HepG2 (cell line): ENCODE measurements around the gene EFEMP2. TPM values are rescaled to one million over a fixed set of nuclear protein-coding genes. Genes with fewer than 3 reads are reported as not detected.

Experiments
- KMT2B ChIP-seq: IDR thresholded peaks from 2 replicates; pipeline ENCODE4 v1.6.1; 2016; ENCODE audit warnings: missing genetic modification reagents, missing compliant biosample characterization
- PITX1 ChIP-seq: sonication (generic); formaldehyde crosslinking; IDR thresholded peaks from 2 replicates; pipeline ENCODE4 v1.5.1; 2020; ENCODE audit warnings: mild to moderate bottlenecking, missing genetic modification reagents
- WIZ ChIP-seq: sonication (generic); formaldehyde crosslinking; IDR thresholded peaks from 2 replicates; pipeline ENCODE4 v1.5.1; 2020; ENCODE audit warnings: mild to moderate bottlenecking, missing genetic modification reagents
- ZC3H13 ChIP-seq: sonication (generic); formaldehyde crosslinking; IDR thresholded peaks from 2 replicates; pipeline ENCODE4 v1.8.1; 2023; ENCODE audit warnings: mild to moderate bottlenecking, missing genetic modification reagents, moderate library complexity
- polyA plus RNA-seq, 8 experiments: library from polyadenylated mRNA; depleted of rRNA in 3 of 8; stranded (reverse) in 7 of 8; unstranded in 1 of 8; fragments of >200 nt; fragmentation: Illumina TruSeq in 4 of 8; extraction: Trizol in 4 of 8; gene quantifications; 2 replicates each; pipeline versions ENCODE4 v1.2.1 to v1.2.3, GENCODE V29; 2011 to 2016; ENCODE audit warnings: low read depth in 4 of 8, missing spikeins in 1 of 8, mixed read lengths in 1 of 8; ENCODE audit not compliant: insufficient read depth in 1 of 8
- total RNA-seq, 5 experiments: library from RNA; depleted of rRNA; stranded (reverse); fragments of >200 nt; fragmentation: Illumina TruSeq; extraction: Trizol; gene quantifications; 2 replicates each; pipeline ENCODE4 v1.2.3, GENCODE V29; 2016; ENCODE audit warnings: low read depth in 1 of 5
- TF ChIP-seq, protein P1 (sequence below): sonication (generic); formaldehyde crosslinking; IDR thresholded peaks from 2 replicates; pipeline ENCODE4 v1.5.0; 2020; ENCODE audit warnings: missing genetic modification reagents
- TF ChIP-seq, protein P2 (sequence below): sonication (generic); formaldehyde crosslinking; IDR thresholded peaks from 2 replicates; pipeline ENCODE4 v1.5.0; 2020; ENCODE audit warnings: mild to moderate bottlenecking, missing genetic modification reagents, borderline replicate concordance
- TF ChIP-seq, protein P3 (sequence below): sonication (generic); formaldehyde crosslinking; IDR thresholded peaks from 2 replicates; pipeline ENCODE4 v1.4.0; 2020; ENCODE audit warnings: mild to moderate bottlenecking, missing genetic modification reagents
- TF ChIP-seq, protein P4 (sequence below): sonication (generic); formaldehyde crosslinking; IDR thresholded peaks from 2 replicates; pipeline ENCODE4 v1.9.0; 2021; ENCODE audit warnings: missing genetic modification reagents, borderline replicate concordance

EFEMP2 gene
- total and polyA plus RNA-seq, 2 of the 13 experiments (the other 11 are each of a cell fraction or from before 2014, with no cell fraction given), result 7.4 to 29.7 TPM

DNA sequence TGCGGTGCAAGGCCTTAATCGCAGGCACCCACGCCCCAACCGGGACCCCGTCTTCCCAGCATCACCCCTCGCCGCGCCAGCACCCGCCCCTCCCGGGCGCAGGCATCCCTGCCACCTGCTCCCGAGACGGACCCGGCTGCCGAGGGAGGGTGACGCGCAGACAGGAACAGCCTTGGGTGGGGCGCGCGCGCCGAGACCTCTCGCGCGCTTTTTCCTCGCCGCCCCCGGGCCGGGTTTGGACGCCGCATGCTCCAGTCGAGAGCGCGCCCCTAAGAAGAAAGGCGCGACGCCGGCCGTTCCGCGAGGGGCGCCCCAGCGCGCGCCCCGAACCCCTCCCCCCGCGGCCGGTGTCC, 15.1 kb downstream of the EFEMP2 start (continued):
- TF ChIP-seq, protein P1, sequence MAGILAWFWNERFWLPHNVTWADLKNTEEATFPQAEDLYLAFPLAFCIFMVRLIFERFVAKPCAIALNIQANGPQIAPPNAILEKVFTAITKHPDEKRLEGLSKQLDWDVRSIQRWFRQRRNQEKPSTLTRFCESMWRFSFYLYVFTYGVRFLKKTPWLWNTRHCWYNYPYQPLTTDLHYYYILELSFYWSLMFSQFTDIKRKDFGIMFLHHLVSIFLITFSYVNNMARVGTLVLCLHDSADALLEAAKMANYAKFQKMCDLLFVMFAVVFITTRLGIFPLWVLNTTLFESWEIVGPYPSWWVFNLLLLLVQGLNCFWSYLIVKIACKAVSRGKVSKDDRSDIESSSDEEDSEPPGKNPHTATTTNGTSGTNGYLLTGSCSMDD, result no peak
- TF ChIP-seq, protein P2, sequence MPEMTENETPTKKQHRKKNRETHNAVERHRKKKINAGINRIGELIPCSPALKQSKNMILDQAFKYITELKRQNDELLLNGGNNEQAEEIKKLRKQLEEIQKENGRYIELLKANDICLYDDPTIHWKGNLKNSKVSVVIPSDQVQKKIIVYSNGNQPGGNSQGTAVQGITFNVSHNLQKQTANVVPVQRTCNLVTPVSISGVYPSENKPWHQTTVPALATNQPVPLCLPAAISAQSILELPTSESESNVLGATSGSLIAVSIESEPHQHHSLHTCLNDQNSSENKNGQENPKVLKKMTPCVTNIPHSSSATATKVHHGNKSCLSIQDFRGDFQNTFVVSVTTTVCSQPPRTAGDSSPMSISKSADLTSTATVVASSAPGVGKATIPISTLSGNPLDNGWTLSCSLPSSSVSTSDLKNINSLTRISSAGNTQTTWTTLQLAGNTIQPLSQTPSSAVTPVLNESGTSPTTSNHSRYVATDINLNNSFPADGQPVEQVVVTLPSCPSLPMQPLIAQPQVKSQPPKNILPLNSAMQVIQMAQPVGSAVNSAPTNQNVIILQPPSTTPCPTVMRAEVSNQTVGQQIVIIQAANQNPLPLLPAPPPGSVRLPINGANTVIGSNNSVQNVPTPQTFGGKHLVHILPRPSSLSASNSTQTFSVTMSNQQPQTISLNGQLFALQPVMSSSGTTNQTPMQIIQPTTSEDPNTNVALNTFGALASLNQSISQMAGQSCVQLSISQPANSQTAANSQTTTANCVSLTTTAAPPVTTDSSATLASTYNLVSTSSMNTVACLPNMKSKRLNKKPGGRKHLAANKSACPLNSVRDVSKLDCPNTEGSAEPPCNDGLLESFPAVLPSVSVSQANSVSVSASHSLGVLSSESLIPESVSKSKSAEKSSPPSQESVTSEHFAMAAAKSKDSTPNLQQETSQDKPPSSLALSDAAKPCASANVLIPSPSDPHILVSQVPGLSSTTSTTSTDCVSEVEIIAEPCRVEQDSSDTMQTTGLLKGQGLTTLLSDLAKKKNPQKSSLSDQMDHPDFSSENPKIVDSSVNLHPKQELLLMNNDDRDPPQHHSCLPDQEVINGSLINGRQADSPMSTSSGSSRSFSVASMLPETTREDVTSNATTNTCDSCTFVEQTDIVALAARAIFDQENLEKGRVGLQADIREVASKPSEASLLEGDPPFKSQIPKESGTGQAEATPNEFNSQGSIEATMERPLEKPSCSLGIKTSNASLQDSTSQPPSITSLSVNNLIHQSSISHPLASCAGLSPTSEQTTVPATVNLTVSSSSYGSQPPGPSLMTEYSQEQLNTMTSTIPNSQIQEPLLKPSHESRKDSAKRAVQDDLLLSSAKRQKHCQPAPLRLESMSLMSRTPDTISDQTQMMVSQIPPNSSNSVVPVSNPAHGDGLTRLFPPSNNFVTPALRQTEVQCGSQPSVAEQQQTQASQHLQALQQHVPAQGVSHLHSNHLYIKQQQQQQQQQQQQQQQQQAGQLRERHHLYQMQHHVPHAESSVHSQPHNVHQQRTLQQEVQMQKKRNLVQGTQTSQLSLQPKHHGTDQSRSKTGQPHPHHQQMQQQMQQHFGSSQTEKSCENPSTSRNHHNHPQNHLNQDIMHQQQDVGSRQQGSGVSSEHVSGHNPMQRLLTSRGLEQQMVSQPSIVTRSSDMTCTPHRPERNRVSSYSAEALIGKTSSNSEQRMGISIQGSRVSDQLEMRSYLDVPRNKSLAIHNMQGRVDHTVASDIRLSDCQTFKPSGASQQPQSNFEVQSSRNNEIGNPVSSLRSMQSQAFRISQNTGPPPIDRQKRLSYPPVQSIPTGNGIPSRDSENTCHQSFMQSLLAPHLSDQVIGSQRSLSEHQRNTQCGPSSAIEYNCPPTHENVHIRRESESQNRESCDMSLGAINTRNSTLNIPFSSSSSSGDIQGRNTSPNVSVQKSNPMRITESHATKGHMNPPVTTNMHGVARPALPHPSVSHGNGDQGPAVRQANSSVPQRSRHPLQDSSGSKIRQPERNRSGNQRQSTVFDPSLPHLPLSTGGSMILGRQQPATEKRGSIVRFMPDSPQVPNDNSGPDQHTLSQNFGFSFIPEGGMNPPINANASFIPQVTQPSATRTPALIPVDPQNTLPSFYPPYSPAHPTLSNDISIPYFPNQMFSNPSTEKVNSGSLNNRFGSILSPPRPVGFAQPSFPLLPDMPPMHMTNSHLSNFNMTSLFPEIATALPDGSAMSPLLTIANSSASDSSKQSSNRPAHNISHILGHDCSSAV (CRISPR knock-in tag), result no peak
- TF ChIP-seq, protein P3, sequence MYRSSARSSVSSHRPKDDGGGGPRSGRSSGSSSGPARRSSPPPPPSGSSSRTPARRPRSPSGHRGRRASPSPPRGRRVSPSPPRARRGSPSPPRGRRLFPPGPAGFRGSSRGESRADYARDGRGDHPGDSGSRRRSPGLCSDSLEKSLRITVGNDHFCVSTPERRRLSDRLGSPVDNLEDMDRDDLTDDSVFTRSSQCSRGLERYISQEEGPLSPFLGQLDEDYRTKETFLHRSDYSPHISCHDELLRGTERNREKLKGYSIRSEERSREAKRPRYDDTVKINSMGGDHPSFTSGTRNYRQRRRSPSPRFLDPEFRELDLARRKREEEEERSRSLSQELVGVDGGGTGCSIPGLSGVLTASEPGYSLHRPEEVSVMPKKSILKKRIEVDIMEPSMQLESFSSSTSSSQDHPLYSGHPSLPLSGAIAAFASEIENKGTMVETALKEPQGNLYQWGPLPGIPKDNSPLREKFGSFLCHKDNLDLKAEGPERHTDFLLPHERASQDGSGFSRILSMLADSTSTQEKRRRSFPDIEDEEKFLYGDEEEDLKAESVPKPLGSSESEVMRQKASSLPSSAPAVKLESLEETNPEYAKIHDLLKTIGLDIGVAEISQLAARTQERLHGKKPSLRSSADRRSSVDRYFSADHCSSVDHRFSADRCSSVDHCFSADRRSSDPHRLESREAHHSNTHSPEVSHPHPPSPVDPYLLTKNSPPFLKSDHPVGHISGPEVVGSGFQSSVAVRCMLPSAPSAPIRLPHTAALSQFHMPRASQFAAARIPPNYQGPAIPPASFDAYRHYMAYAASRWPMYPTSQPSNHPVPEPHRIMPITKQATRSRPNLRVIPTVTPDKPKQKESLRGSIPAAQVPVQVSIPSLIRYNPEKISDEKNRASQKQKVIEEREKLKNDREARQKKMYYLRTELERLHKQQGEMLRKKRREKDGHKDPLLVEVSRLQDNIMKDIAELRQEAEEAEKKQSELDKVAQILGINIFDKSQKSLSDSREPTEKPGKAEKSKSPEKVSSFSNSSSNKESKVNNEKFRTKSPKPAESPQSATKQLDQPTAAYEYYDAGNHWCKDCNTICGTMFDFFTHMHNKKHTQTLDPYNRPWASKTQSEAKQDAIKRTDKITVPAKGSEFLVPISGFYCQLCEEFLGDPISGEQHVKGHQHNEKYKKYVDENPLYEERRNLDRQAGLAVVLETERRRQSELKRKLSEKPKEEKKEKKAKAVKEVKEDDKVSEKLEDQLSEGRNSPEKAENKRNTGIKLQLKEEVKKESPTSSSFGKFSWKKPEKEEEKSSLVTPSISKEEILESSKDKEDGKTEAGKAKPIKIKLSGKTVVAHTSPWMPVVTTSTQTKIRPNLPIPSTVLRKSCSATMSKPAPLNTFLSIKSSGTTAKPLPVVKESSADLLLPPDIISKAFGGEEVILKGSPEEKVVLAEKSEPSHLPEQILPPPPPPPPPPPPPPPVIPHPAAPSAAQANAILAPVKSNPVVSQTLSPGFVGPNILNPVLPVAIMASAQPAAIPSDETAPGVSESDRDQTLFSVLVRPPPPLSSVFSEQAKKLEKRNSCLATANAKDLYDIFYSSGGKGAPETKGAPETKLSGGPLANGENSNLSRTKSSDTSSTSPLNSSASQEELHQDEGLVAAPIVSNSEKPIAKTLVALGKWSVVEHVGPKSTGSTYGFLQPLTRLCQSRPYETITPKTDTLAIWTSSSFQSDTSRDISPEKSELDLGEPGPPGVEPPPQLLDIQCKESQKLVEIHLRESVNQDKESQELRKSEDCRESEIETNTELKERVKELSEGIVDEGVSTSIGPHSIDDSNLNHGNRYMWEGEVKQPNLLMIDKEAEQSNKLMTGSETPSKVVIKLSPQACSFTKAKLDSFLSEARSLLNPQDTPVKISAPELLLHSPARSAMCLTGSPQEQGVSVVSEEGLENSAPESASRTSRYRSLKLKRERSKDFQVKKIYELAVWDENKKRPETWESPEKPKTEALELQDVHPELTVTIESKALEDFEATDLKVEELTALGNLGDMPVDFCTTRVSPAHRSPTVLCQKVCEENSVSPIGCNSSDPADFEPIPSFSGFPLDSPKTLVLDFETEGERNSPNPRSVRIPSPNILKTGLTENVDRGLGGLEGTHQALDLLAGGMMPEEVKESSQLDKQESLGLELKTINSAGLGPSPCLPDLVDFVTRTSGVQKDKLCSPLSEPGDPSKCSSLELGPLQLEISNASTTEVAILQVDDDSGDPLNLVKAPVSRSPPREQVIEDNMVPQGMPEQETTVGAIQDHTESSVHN (CRISPR knock-in tag), result no peak
- no peak for TF ChIP-seq WIZ
- no peak for TF ChIP-seq ZC3H13 (CRISPR knock-in tag)
- TF ChIP-seq, protein P4, sequence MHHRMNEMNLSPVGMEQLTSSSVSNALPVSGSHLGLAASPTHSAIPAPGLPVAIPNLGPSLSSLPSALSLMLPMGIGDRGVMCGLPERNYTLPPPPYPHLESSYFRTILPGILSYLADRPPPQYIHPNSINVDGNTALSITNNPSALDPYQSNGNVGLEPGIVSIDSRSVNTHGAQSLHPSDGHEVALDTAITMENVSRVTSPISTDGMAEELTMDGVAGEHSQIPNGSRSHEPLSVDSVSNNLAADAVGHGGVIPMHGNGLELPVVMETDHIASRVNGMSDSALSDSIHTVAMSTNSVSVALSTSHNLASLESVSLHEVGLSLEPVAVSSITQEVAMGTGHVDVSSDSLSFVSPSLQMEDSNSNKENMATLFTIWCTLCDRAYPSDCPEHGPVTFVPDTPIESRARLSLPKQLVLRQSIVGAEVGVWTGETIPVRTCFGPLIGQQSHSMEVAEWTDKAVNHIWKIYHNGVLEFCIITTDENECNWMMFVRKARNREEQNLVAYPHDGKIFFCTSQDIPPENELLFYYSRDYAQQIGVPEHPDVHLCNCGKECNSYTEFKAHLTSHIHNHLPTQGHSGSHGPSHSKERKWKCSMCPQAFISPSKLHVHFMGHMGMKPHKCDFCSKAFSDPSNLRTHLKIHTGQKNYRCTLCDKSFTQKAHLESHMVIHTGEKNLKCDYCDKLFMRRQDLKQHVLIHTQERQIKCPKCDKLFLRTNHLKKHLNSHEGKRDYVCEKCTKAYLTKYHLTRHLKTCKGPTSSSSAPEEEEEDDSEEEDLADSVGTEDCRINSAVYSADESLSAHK, result no peak
- TF ChIP-seq KMT2B, result no peak
- TF ChIP-seq PITX1 (CRISPR knock-in tag), result no peak
